Measurements from ENCODE around the gene MINDY4B. TPM values are rescaled to one million over a fixed set of nuclear protein-coding genes. Genes with fewer than 3 reads are reported as not detected.

The MINDY4B gene
- total and polyA plus RNA-seq, 4 donors = not detected

DNA sequence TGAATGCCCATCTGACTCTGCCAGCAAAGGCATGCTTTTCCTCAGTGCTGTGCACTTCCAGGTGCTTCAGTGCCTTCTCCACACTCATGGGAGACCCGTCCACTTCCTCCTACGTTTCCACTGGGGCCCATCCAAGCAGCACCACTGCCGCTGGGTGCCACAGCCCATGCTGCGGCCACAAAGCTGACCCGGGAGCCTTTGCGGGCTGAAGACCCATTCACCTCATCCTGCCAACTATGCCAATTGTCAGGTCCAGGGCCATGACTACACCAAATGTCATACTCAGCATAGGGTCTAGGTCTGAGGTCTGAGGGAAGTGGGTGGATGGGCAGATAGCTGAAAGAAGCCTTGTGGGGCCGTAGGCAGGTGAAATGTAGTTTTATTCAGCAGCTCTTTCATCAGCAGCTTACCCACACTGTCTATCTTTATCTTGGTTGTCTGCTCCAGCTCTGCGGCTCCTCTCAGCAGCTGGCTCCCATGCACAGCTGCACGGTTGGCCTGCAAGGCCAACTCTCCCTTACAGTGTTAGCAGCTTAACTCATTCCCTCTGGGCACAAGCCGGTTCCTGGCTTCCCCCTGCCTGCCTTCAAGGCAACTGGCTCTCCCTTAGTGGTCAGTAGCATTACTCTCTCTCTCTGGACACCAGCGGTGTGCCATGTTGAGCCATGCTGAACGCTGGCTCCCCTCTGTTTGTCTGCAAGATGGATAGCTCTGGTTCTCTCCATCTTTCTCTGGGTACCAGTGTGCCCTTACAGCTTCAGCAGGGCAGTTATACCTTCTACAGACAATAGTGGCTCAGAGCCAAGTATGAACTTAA lies 78.6 kb downstream of the MINDY4B start:
- Histone ChIP-seq H3K36me3 (ENCODE audit: control insufficient read depth in 4 of 4, insufficient read depth in 3 of 4, low read depth in 1 of 4, low read length in 3 of 4) (no peaks in the 10 kb centered on the region), H3K9ac (ENCODE audit: low read depth in 1 of 2, low read length in 2 of 2) (no peak overlapping the region), H3K27me3 (ENCODE audit: control insufficient read depth in 4 of 4, insufficient read depth in 4 of 4, low read length in 3 of 4) (no peaks in the 10 kb centered on the region), H3K4me1 (ENCODE audit: control insufficient read depth in 4 of 4, insufficient read depth in 4 of 4, low read length in 3 of 4) (no peaks in the 10 kb centered on the region), H3K27ac (ENCODE audit: low read depth in 1 of 2, low read length in 2 of 2) (no peak overlapping the region), H3K4me3 (ENCODE audit: low read depth in 1 of 3, low read length in 3 of 3) (no peak overlapping the region), H3K9me3 (ENCODE audit: control insufficient read depth in 4 of 4, low read length in 3 of 4) (no peaks in the 10 kb centered on the region)
- DNase-seq (ENCODE audit: low spot score) = no peak
- TF ChIP-seq RXRA (IDR thresholded peaks at IDR 0.05) (no peak), FOXA1 (IDR thresholded peaks at IDR 0.05) (no peak), HNF4A (conservative IDR thresholded peaks at IDR 0.05) (no peak), TAF1 (conservative IDR thresholded peaks at IDR 0.05) (no peak)
- 90% methylated on average over 12 of the region's 12 CpGs for WGBS

DNA sequence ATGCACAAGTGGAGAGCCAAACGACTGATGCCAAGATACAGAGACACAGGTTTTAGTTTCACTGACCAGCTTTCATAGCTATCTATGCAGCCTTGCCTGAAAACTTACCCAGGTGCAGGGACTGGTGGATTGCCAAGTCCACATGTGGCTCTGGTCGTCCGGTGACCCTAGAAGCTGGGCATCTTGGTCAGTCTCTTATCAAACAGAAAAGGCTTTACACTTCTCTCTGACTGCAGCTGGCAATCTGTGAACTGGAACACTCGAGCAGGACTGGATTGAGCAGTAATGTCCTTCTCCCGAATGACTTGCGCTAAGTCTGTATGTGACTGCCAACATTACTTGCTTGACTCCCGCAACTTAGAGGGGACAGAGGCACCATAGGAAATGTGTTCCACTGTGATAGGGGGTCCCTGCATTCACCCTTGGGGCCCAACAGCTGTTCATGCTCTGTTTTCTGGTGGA lies 79.3 kb downstream of the MINDY4B start:
- H3K4me3 ChIP-seq (ENCODE audit: low read depth in 1 of 3, low read length in 3 of 3) = no peak overlapping the region
- no peak for DNase-seq (ENCODE audit: low spot score)
- WGBS = 77% methylated on average over 7 of the region's 7 CpGs
- H3K27ac ChIP-seq (ENCODE audit: low read depth in 1 of 2, low read length in 2 of 2) = no peak overlapping the region
- TF ChIP-seq SP1 (IDR thresholded peaks at IDR 0.05) (no peak), EGR1 (IDR thresholded peaks at IDR 0.05; ENCODE audit: low read depth in 2 of 2) (no peak), HNF4A (conservative IDR thresholded peaks at IDR 0.05) (no peak), JUND (IDR thresholded peaks at IDR 0.05) (no peak), GABPA (IDR thresholded peaks at IDR 0.05 in 1 of 2, conservative IDR thresholded peaks at IDR 0.05 in 1 of 2) (no peak), TAF1 (conservative IDR thresholded peaks at IDR 0.05) (no peak), HNF4G (IDR thresholded peaks at IDR 0.05) (no peak), FOXA2 (IDR thresholded peaks at IDR 0.05) (no peak), NR2F2 (IDR thresholded peaks at IDR 0.05) (no peak), FOXA1 (IDR thresholded peaks at IDR 0.05) (no peak), RAD21 (IDR thresholded peaks at IDR 0.05) (no peak), RXRA (IDR thresholded peaks at IDR 0.05) (no peak), YY1 (IDR thresholded peaks at IDR 0.05) (no peak)
- TF ChIP-seq, protein P1, sequence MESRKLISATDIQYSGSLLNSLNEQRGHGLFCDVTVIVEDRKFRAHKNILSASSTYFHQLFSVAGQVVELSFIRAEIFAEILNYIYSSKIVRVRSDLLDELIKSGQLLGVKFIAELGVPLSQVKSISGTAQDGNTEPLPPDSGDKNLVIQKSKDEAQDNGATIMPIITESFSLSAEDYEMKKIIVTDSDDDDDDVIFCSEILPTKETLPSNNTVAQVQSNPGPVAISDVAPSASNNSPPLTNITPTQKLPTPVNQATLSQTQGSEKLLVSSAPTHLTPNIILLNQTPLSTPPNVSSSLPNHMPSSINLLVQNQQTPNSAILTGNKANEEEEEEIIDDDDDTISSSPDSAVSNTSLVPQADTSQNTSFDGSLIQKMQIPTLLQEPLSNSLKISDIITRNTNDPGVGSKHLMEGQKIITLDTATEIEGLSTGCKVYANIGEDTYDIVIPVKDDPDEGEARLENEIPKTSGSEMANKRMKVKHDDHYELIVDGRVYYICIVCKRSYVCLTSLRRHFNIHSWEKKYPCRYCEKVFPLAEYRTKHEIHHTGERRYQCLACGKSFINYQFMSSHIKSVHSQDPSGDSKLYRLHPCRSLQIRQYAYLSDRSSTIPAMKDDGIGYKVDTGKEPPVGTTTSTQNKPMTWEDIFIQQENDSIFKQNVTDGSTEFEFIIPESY (IDR thresholded peaks at IDR 0.05) = no peak
- TF ChIP-seq, protein P2, sequence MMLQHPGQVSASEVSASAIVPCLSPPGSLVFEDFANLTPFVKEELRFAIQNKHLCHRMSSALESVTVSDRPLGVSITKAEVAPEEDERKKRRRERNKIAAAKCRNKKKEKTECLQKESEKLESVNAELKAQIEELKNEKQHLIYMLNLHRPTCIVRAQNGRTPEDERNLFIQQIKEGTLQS (IDR thresholded peaks at IDR 0.05) = no peak
- TF ChIP-seq, protein P3, sequence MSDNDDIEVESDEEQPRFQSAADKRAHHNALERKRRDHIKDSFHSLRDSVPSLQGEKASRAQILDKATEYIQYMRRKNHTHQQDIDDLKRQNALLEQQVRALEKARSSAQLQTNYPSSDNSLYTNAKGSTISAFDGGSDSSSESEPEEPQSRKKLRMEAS (IDR thresholded peaks at IDR 0.05) = no peak
- TF ChIP-seq, protein P4, sequence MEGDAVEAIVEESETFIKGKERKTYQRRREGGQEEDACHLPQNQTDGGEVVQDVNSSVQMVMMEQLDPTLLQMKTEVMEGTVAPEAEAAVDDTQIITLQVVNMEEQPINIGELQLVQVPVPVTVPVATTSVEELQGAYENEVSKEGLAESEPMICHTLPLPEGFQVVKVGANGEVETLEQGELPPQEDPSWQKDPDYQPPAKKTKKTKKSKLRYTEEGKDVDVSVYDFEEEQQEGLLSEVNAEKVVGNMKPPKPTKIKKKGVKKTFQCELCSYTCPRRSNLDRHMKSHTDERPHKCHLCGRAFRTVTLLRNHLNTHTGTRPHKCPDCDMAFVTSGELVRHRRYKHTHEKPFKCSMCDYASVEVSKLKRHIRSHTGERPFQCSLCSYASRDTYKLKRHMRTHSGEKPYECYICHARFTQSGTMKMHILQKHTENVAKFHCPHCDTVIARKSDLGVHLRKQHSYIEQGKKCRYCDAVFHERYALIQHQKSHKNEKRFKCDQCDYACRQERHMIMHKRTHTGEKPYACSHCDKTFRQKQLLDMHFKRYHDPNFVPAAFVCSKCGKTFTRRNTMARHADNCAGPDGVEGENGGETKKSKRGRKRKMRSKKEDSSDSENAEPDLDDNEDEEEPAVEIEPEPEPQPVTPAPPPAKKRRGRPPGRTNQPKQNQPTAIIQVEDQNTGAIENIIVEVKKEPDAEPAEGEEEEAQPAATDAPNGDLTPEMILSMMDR (IDR thresholded peaks at IDR 0.05; ENCODE audit: low read depth, low read length, missing input control) = no peak
- TF ChIP-seq, protein P5, sequence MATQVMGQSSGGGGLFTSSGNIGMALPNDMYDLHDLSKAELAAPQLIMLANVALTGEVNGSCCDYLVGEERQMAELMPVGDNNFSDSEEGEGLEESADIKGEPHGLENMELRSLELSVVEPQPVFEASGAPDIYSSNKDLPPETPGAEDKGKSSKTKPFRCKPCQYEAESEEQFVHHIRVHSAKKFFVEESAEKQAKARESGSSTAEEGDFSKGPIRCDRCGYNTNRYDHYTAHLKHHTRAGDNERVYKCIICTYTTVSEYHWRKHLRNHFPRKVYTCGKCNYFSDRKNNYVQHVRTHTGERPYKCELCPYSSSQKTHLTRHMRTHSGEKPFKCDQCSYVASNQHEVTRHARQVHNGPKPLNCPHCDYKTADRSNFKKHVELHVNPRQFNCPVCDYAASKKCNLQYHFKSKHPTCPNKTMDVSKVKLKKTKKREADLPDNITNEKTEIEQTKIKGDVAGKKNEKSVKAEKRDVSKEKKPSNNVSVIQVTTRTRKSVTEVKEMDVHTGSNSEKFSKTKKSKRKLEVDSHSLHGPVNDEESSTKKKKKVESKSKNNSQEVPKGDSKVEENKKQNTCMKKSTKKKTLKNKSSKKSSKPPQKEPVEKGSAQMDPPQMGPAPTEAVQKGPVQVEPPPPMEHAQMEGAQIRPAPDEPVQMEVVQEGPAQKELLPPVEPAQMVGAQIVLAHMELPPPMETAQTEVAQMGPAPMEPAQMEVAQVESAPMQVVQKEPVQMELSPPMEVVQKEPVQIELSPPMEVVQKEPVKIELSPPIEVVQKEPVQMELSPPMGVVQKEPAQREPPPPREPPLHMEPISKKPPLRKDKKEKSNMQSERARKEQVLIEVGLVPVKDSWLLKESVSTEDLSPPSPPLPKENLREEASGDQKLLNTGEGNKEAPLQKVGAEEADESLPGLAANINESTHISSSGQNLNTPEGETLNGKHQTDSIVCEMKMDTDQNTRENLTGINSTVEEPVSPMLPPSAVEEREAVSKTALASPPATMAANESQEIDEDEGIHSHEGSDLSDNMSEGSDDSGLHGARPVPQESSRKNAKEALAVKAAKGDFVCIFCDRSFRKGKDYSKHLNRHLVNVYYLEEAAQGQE (IDR thresholded peaks at IDR 0.05) = no peak
- H3K27me3 ChIP-seq (ENCODE audit: control insufficient read depth in 4 of 4, insufficient read depth in 4 of 4, low read length in 3 of 4) = no peaks in the 10 kb centered on the region
- H3K36me3 ChIP-seq (ENCODE audit: control insufficient read depth in 4 of 4, insufficient read depth in 3 of 4, low read depth in 1 of 4, low read length in 3 of 4) = no peaks in the 10 kb centered on the region
- H3K9me3 ChIP-seq (ENCODE audit: control insufficient read depth in 4 of 4, low read length in 3 of 4) = no peaks in the 10 kb centered on the region
- no peaks in the 10 kb centered on the region for H3K4me1 ChIP-seq (ENCODE audit: control insufficient read depth in 4 of 4, insufficient read depth in 4 of 4, low read length in 3 of 4)
- no peak overlapping the region for H3K9ac ChIP-seq (ENCODE audit: low read depth in 1 of 2, low read length in 2 of 2)
